HepG2 (cell line): ENCODE data around the gene TTLL8. TPM values are rescaled to one million over a fixed set of nuclear protein-coding genes. Genes with fewer than 3 reads are reported as not detected.

Experiments
- ATAC-seq: fragments of 200-7000 bp; cut with Tn5 transposase; 3 replicates; pipeline ENCODE4 v1.9.1; 2020; ENCODE audit warnings: mild to moderate bottlenecking, moderate library complexity
- BruUV-seq: library from RNA; stranded (reverse); fragments of 400-500 nt; replicated peaks from 2 replicates; lab custom pipeline; 2021; lab: Mats Ljungman, UMichigan
- CTCF ChIA-PET: fragments of 300-600 bp; formaldehyde crosslinking; extraction: SDS; loops from one replicate; lab custom pipeline; 2021; ENCODE audit warnings: low total read pairs, inconsistent platforms, low intra/inter-chr PET ratio; lab: Yijun Ruan, JAX
- POLR2A ChIA-PET: fragments of 350-600 bp; sonication (Branson Sonifier 250); formaldehyde crosslinking; loops from one replicate; lab custom pipeline; 2020; ENCODE audit warnings: antibody characterized with exemption, inconsistent platforms; lab: Yijun Ruan, JAX
- DNase-seq: peaks from one replicate; pipeline ENCODE4 v3.0.0-alpha.2; 2015; ENCODE audit warnings: low spot score
- FAIRE-seq: peaks from 3 replicates; lab custom pipeline; 2011; peaks lifted over from hg19 to GRCh38; lab: Jason Lieb, UNC
- H2AFZ ChIP-seq: one replicate; pipeline ENCODE4 v1.6.1; 2011; ENCODE audit warnings: low read length, inconsistent platforms
- H3K27ac ChIP-seq: fragments of 300-600 bp; 3 replicates; pipeline ENCODE4 v1.8.0; 2011; ENCODE audit warnings: mixed run types, mild to moderate bottlenecking, mixed read lengths, low read length, inconsistent platforms; ENCODE audit not compliant: insufficient read depth; ENCODE audit errors: extremely low read length
- H3K27me3 ChIP-seq, 2 experiments: fragments of 200-600 bp in 1 of 2; 2 replicates in 1 of 2; 3 replicates in 1 of 2; pipeline versions ENCODE4 v1.6.0 to v1.8.0; 2011; ENCODE audit warnings: low read length in 2 of 2, mild to moderate bottlenecking in 2 of 2, moderate library complexity in 2 of 2, inconsistent platforms in 1 of 2; ENCODE audit not compliant: insufficient read depth in 2 of 2, control insufficient read depth in 1 of 2
- H3K36me3 ChIP-seq, 2 experiments: fragments of 200-600 bp in 1 of 2; replicated peaks in 1 of 2; 2 replicates in 1 of 2; 3 replicates in 1 of 2; pipeline versions ENCODE4 v1.5.1 to v1.8.0; 2011; ENCODE audit warnings: low read length in 2 of 2, inconsistent platforms in 1 of 2; ENCODE audit not compliant: insufficient read depth in 2 of 2, control insufficient read depth in 1 of 2
- H3K4me1 ChIP-seq: 2 replicates; pipeline ENCODE4 v1.5.1; 2012; ENCODE audit warnings: low read length, inconsistent platforms; ENCODE audit not compliant: insufficient read depth
- H3K4me2 ChIP-seq: 2 replicates; pipeline ENCODE4 v1.6.0; 2011; ENCODE audit warnings: low read depth, low read length, inconsistent platforms
- H3K4me3 ChIP-seq, 3 experiments: fragments of 200-600 bp in 1 of 3; sonication (generic), shearing (Covaris generic) in 1 of 3; replicated peaks in 1 of 3; 2 replicates each; pipeline ENCODE4 v1.5.1; 2011 to 2016; ENCODE audit warnings: low read length in 3 of 3, inconsistent platforms in 2 of 3, low read depth in 2 of 3, mild to moderate bottlenecking in 2 of 3, control low read depth in 1 of 3, mixed read lengths in 1 of 3; ENCODE audit not compliant: insufficient read depth in 1 of 3
- H3K79me2 ChIP-seq: one replicate; pipeline ENCODE4 v1.6.1; 2011; ENCODE audit warnings: low read length, inconsistent platforms; ENCODE audit not compliant: insufficient read depth
- H3K9ac ChIP-seq: 2 replicates; pipeline ENCODE4 v1.6.0; 2011; ENCODE audit warnings: mild to moderate bottlenecking, low read depth, low read length, inconsistent platforms; ENCODE audit not compliant: insufficient read depth
- H3K9me3 ChIP-seq: 2 replicates; pipeline ENCODE4 v1.5.1; 2012; ENCODE audit warnings: mild to moderate bottlenecking, low read length
- H4K20me1 ChIP-seq: 2 replicates; pipeline ENCODE4 v1.6.0; 2011; ENCODE audit warnings: inconsistent platforms, mild to moderate bottlenecking, low read length, moderate library complexity; ENCODE audit not compliant: insufficient read depth
- ASH2L ChIP-seq: fragments of 300-600, 200-600 bp; sonication (generic); IDR thresholded peaks from 2 replicates; pipeline ENCODE4 v1.7.0; 2017; ENCODE audit warnings: low read depth, mild to moderate bottlenecking, moderate library complexity, mixed read lengths, low read length; ENCODE audit not compliant: insufficient read length
- CC2D1A ChIP-seq: sonication (generic); formaldehyde crosslinking; IDR thresholded peaks from 2 replicates; pipeline ENCODE4 v1.8.1; 2023; ENCODE audit warnings: mild to moderate bottlenecking, missing genetic modification reagents
- ETV6 ChIP-seq: sonication (generic); formaldehyde crosslinking; conservative IDR thresholded peaks from 2 replicates; pipeline ENCODE4 v1.4.0; 2020; ENCODE audit warnings: missing genetic modification reagents
- FOXK1 ChIP-seq: sonication (generic); formaldehyde crosslinking; IDR thresholded peaks from 2 replicates; pipeline ENCODE4 v1.4.0; 2020; ENCODE audit warnings: low read depth, missing genetic modification reagents, borderline replicate concordance
- KLF9 ChIP-seq: IDR thresholded peaks from 2 replicates; pipeline ENCODE4 v1.6.1; 2016; ENCODE audit warnings: low read depth
- MIER3 ChIP-seq: IDR thresholded peaks from 2 replicates; pipeline ENCODE4 v1.6.1; 2016; ENCODE audit warnings: missing compliant biosample characterization, borderline replicate concordance
- PRMT3 ChIP-seq: sonication (generic); formaldehyde crosslinking; IDR thresholded peaks from 2 replicates; pipeline ENCODE4 v1.8.1; 2022; ENCODE audit warnings: low read depth, mild to moderate bottlenecking, moderate library complexity, missing genetic modification reagents, borderline replicate concordance
- SKI ChIP-seq: fragments of 450-650 bp; IDR thresholded peaks from one replicate; pipeline ENCODE4 v1.6.1; 2018; ENCODE audit warnings: mild to moderate bottlenecking; ENCODE audit not compliant: partially characterized antibody
- SMARCE1 ChIP-seq: fragments of 450-650 bp; IDR thresholded peaks from 2 replicates; pipeline ENCODE4 v1.6.1; 2017; ENCODE audit warnings: borderline replicate concordance
- SRSF4 ChIP-seq: fragments of 200-400 bp; formaldehyde crosslinking; IDR thresholded peaks from one replicate; pipeline ENCODE4 v1.6.1; 2018; ENCODE audit warnings: mild to moderate bottlenecking, low read depth, low read length, moderate library complexity; ENCODE audit not compliant: poor library complexity, severe bottlenecking
- SRY ChIP-seq: sonication (generic); formaldehyde crosslinking; IDR thresholded peaks from 2 replicates; pipeline ENCODE4 v1.8.0; 2022; ENCODE audit warnings: mild to moderate bottlenecking, missing genetic modification reagents
- ZEB1 ChIP-seq: IDR thresholded peaks from 2 replicates; pipeline ENCODE4 v1.6.1; 2012; ENCODE audit warnings: mild to moderate bottlenecking, low read depth, inconsistent platforms; ENCODE audit not compliant: insufficient replicate concordance
- ZNF264 ChIP-seq: sonication (generic); formaldehyde crosslinking; IDR thresholded peaks from 2 replicates; pipeline ENCODE4 v1.4.0; 2020; ENCODE audit warnings: missing genetic modification reagents
- ZNF572 ChIP-seq: sonication (generic); formaldehyde crosslinking; IDR thresholded peaks from 2 replicates; pipeline ENCODE4 v1.5.1; 2020; ENCODE audit warnings: mild to moderate bottlenecking, missing genetic modification reagents
- ZNF577 ChIP-seq: sonication (generic); formaldehyde crosslinking; IDR thresholded peaks from 2 replicates; pipeline ENCODE4 v1.4.0; 2020; ENCODE audit warnings: mild to moderate bottlenecking, low read depth, missing genetic modification reagents, borderline replicate concordance
- ZNF746 ChIP-seq: sonication (generic); formaldehyde crosslinking; IDR thresholded peaks from 2 replicates; pipeline ENCODE4 v1.8.0; 2022; ENCODE audit warnings: mild to moderate bottlenecking, missing genetic modification reagents
- WGBS: methylation state at CpG from one replicate; pipeline ENCODE4 v1.1.6; 2017; ENCODE audit warnings: low lambda C conversion rate; 5-methylcytosine and 5-hydroxymethylcytosine counted together
- in situ Hi-C: cut with HindIII; loops from 2 replicates; pipeline ENCODE4 v1.10.0; 2017; ENCODE audit warnings: low pct_unique_long_range_greater_than_20kb; ENCODE audit not compliant: extremely low pct_ligation_motif_present
- intact Hi-C: fragments of 100-400 bp; cut with micrococcal nuclease; formaldehyde crosslinking; loops from one replicate; pipeline ENCODE4 v1.10.0; 2022; ENCODE audit not compliant: unreplicated experiment
- polyA plus RNA-seq, 8 experiments: library from polyadenylated mRNA; depleted of rRNA in 3 of 8; stranded (reverse) in 7 of 8; unstranded in 1 of 8; fragments of >200 nt; fragmentation: Illumina TruSeq in 4 of 8; extraction: Trizol in 4 of 8; gene quantifications; 2 replicates each; pipeline versions ENCODE4 v1.2.1 to v1.2.3, GENCODE V29; 2011 to 2016; ENCODE audit warnings: low read depth in 4 of 8, missing spikeins in 1 of 8, mixed read lengths in 1 of 8; ENCODE audit not compliant: insufficient read depth in 1 of 8
- total RNA-seq, 5 experiments: library from RNA; depleted of rRNA; stranded (reverse); fragments of >200 nt; fragmentation: Illumina TruSeq; extraction: Trizol; gene quantifications; 2 replicates each; pipeline ENCODE4 v1.2.3, GENCODE V29; 2016; ENCODE audit warnings: low read depth in 1 of 5

Gene TTLL8
- total and polyA plus RNA-seq, 2 of the 13 experiments (the other 11 are each of a cell fraction or from before 2014, with no cell fraction given) = not detected

GRCh38 chr22:50004918-50005317, 53.2 kb downstream of the TTLL8 start:
- 56% methylated on average over 4 of the region's 4 CpGs for WGBS
- no TSS peak for BruUV-seq
- FAIRE-seq (no peak), DNase-seq (no peak), ATAC-seq (no peak)
- Histone ChIP-seq H3K4me3 (no peak overlapping the region), H3K4me1 (peaks cover 13% of the 10 kb centered on the region), H4K20me1 (no peaks in the 10 kb centered on the region), H3K4me2 (no peak overlapping the region), H3K9me3 (no peaks in the 10 kb centered on the region), H3K27ac (no peak overlapping the region), H3K36me3 (no peaks in the 10 kb centered on the region), H2AFZ (no peak overlapping the region), H3K9ac (no peak overlapping the region), H3K79me2 (no peaks in the 10 kb centered on the region), H3K27me3 (peaks cover 12 to 28% of the 10 kb centered on the region in 2 experiments)
- in situ Hi-C loops (no loop called here), intact Hi-C loops (no loop called here)
- TF ChIP-seq SMARCE1 (no peak), KLF9 (CRISPR knock-in tag) (no peak), CC2D1A (CRISPR knock-in tag) (no peak), FOXK1 (CRISPR knock-in tag) (no peak), ZNF264 (CRISPR knock-in tag) (no peak), SKI (no peak), ZNF577 (CRISPR knock-in tag) (no peak), ETV6 (CRISPR knock-in tag) (no peak), MIER3 (no peak), ZNF572 (CRISPR knock-in tag) (no peak)
- POLR2A ChIA-PET = no interaction called here
- CTCF ChIA-PET = no interaction called here

- no peak overlapping the region for H2AFZ ChIP-seq
- ChIA-PET CTCF (no interaction called here), POLR2A (no interaction called here)
- FAIRE-seq (no peak), DNase-seq (no peak), ATAC-seq (no peak)
- TF ChIP-seq ASH2L = no peak
- no peak for TF ChIP-seq PRMT3 (CRISPR knock-in tag)
- no peak for TF ChIP-seq ZEB1
- TF ChIP-seq SRSF4 = no peak
- TF ChIP-seq SRY = no peak
- TF ChIP-seq ZNF746 (CRISPR knock-in tag) = no peak
- no peaks in the 10 kb centered on the region for H4K20me1 ChIP-seq
- H3K27ac ChIP-seq = no peak overlapping the region
- 38% methylated on average over 7 of the region's 7 CpGs for WGBS
- H3K4me3 ChIP-seq = no peak overlapping the region
- H3K36me3 ChIP-seq = no peaks in the 10 kb centered on the region
- intact Hi-C loops = no loop called here
- peaks cover 13% of the 10 kb centered on the region for H3K4me1 ChIP-seq
- H3K4me2 ChIP-seq = no peak overlapping the region
- H3K27me3 ChIP-seq = peaks cover 6 to 14% of the 10 kb centered on the region in 2 experiments; a peak in 4 of 5 replicates
- no peaks in the 10 kb centered on the region for H3K9me3 ChIP-seq
- in situ Hi-C loops = no loop called here
- no TSS peak for BruUV-seq
- no peak overlapping the region for H3K9ac ChIP-seq
- no peaks in the 10 kb centered on the region for H3K79me2 ChIP-seq
These were observed 55.3 kb downstream of the TTLL8 start for GRCh38 chr22:50002791-50003190.
